ENCODE results near the gene BTBD3. TPM values are rescaled to one million over a fixed set of nuclear protein-coding genes. Genes with fewer than 3 reads are reported as not detected.

The BTBD3 gene
- 29.1 TPM for total RNA-seq
- long read RNA-seq, full-length matches to known transcripts, result 6 of 8 reads
- long read RNA-seq, partial matches to known transcripts, result 0 of 8 reads
- long read RNA-seq, other reads (novel, unspliced or antisense), result 2 of 8 reads

- intact Hi-C loops (cut with DNase I), result no loop called here
- peak; percentile 92 for ATAC-seq
- DNase-seq (ENCODE audit: missing footprints), result peak; percentile 69
These were observed at the start of gene BTBD3 for GRCh38 chr20:11917663-11918062. TSS of gene BTBD3 (plus strand) at chr20:11917893. CDS start at chr20:11918276, 383 bp downstream.

DNA sequence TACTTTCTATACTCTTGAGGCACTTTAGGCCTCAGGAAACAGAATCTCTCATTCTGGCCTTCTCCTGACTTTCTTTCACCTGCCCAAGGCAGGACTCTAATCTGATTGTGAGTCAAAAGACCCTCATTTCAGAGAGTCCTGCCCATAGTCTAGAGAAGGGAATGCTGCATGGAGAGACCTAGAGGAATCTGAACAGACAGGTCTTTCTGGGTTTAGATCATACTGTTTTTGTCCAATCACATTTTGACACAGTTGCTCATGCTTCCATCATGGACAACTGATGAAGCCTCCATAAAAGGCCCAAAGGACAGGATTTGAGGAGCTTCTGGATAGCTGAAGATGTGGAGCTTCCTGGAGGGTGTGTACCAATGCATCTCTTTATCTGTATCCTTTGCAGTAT, 48.1 kb upstream of the BTBD3 start:
- DNase-seq (ENCODE audit: missing footprints) (no peak), ATAC-seq (no peak)
- intact Hi-C loops (cut with DNase I), result no loop called here

DNA sequence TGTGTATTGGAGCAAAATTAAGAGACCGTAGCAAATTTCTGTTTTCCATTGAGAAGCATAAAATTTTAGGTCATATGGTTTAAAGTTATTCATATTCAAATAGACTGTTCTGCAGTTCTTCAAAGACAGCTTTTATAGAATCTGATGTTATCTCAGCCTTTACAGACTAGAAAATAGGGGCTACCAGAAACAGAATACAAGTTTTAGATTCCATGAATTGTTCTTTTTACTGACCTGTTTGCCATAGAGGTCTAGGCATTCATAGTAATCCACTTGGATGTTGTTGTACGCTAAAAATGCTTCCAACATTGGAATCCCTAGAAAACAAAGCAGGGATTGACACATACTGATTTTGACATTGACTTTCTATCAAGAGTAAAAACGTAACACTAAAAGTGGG, 47.3 kb upstream of the BTBD3 start:
- intact Hi-C loops (cut with DNase I), result no loop called here
- DNase-seq (ENCODE audit: missing footprints) (no peak), ATAC-seq (no peak)

GRCh38 chr20:11876555-11876954, 41.1 kb upstream of the BTBD3 start:
- no peak for DNase-seq (ENCODE audit: missing footprints)
- intact Hi-C loops (cut with DNase I), result no loop called here
- no peak for ATAC-seq

- intact Hi-C loops (cut with DNase I), result no loop called here
- ATAC-seq (no peak), DNase-seq (ENCODE audit: missing footprints) (no peak)
These were observed 37.0 kb upstream of the BTBD3 start for GRCh38 chr20:11880680-11881079.

GRCh38 chr20:11881449-11881848, 36.2 kb upstream of the BTBD3 start:
- ATAC-seq (no peak), DNase-seq (ENCODE audit: missing footprints) (no peak)
- intact Hi-C loops (cut with DNase I), result no loop called here

- ATAC-seq, result no peak
- intact Hi-C loops (cut with DNase I), result no loop called here
- no peak for DNase-seq (ENCODE audit: missing footprints)
These were observed 35.0 kb upstream of the BTBD3 start for GRCh38 chr20:11882651-11883050.

GRCh38 chr20:11888648-11889047, 29.0 kb upstream of the BTBD3 start:
- DNase-seq (ENCODE audit: missing footprints) (no peak), ATAC-seq (no peak)
- intact Hi-C loops (cut with DNase I), result no loop called here

GRCh38 chr20:11890331-11891076, 27.2 kb upstream of the BTBD3 start:
- DNase-seq (ENCODE audit: missing footprints) (peak; percentile 93), ATAC-seq (peak; percentile 98)
- intact Hi-C loops (cut with DNase I), result loop anchor here (1.0 to 10.0 kb wide), 2 partner anchors 30 to 284 kb away; no protein-coding TSS in a partner anchor

DNA sequence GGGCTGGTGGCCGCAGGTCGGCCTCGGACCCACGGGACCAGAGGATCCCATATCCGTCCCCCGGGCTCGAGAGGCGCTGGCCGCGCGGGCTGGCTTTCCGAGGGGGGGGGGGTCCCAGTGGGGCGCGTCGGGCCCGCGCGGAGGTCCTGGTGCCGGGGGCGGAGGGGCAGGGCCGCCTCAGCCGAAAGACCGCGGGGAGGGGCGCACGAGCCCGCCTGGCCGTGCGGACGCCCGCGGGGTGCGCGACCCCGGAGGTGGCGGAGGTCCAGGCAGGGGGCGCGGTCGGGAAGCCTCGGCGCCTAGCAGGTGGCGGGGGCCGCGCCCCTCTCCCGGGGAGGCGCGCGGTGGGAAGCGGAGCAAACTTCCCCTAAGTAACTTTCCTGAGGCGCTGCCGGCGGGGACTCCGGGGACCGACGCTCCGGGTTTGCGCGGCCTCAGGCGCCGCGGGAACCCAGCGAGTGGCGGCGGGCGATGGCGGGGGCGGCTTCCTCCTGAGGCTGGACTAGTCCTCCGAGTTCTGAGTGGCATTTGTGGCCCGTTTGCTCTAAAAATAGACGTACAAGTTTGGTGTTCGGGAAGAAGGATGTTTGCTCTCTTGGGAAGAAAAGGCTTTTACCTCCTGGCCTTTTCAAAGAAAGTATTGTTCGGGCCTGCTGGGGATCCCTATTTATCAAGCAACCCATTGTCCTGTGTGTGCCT, 26.5 kb upstream of the BTBD3 start:
- intact Hi-C loops (cut with DNase I), result loop anchor here (1.0 to 10.0 kb wide), 2 partner anchors 29 to 284 kb away; no protein-coding TSS in a partner anchor
- ATAC-seq (peak; percentile 53), DNase-seq (ENCODE audit: missing footprints) (peak; percentile 81)

GRCh38 chr20:11891776-11892545, 25.7 kb upstream of the BTBD3 start:
- DNase-seq (ENCODE audit: missing footprints) (peak; percentile 71), ATAC-seq (peak; percentile 29)
- intact Hi-C loops (cut with DNase I), result loop anchor here (1.0 to 10.0 kb wide), 2 partner anchors 28 to 283 kb away; no protein-coding TSS in a partner anchor

DNA sequence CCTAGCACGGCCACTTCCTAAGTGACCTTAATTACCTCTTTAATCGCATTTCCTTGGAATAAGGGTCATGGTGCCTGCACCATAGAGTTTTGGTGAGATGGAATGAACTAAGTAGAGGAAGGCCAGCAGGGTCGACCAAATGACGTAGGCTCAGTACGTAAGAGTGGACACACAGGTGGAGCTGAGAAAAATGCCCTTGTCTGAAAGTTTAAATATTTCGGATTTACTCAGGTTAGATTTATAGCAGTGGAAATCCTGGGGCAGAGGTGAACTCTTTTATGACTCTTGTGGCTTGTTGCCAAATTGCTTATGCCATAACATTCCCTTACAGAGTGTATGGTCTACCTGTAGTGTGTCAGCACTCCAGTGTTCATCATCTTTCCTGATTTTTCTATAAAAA, 23.6 kb upstream of the BTBD3 start:
- intact Hi-C loops (cut with DNase I), result loop anchor here (10.0 kb wide), 1 partner anchor 281 kb away; no protein-coding TSS in a partner anchor
- ATAC-seq, result no peak
- DNase-seq (ENCODE audit: missing footprints), result no peak

DNA sequence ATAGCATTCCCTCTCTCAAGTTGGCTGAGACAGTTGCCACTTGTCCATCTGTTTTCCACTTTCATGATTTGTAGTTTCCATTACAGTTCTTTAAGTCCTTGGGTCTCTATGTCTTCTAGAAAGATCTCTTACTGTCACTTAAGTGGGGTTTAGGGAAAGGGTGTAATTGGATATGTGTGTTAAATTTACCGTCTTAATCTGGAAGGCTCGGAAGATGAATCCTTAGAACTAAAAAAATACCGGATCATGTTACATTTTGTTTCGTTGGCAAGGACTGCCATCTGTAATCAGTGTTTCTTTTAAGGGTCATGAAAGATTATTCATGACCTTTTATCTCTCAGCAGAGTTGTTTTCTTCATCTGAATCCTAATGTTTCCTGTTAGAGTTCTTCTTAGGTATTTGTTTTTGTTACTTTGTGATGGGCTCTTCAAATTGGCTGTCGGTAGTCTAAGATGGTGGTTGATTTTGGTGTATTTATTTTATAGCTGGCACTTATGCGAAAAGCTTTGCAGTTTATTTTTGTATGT, 21.8 kb upstream of the BTBD3 start:
- intact Hi-C loops (cut with DNase I), result loop anchor here (10.0 kb wide), 1 partner anchor 279 kb away; no protein-coding TSS in a partner anchor
- DNase-seq (ENCODE audit: missing footprints) (no peak), ATAC-seq (no peak)

DNA sequence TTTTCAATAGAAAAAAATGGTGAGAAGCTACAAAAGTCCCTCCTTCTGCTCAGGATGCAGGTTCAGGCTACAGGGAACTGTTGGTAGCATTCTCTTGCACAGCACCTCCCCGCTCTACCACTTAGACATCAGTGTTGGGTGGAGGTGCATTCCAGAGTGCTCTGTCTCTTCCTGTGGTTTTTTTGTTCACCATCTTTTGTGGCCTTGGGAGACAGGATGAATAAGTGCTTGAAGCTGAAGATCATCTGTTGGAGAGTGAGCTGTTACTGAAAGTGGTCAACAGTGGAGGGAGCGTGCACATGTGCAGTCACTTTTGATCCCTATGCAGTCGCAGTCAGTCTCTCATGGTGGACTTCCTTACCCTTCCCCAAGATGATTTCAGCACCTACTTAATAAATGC, 16.6 kb upstream of the BTBD3 start:
- intact Hi-C loops (cut with DNase I), result no loop called here
- ATAC-seq (no peak), DNase-seq (ENCODE audit: missing footprints) (no peak)

GRCh38 chr20:11902285-11902697, 15.4 kb upstream of the BTBD3 start:
- intact Hi-C loops (cut with DNase I), result no loop called here
- ATAC-seq (no peak), DNase-seq (ENCODE audit: missing footprints) (no peak)

DNA sequence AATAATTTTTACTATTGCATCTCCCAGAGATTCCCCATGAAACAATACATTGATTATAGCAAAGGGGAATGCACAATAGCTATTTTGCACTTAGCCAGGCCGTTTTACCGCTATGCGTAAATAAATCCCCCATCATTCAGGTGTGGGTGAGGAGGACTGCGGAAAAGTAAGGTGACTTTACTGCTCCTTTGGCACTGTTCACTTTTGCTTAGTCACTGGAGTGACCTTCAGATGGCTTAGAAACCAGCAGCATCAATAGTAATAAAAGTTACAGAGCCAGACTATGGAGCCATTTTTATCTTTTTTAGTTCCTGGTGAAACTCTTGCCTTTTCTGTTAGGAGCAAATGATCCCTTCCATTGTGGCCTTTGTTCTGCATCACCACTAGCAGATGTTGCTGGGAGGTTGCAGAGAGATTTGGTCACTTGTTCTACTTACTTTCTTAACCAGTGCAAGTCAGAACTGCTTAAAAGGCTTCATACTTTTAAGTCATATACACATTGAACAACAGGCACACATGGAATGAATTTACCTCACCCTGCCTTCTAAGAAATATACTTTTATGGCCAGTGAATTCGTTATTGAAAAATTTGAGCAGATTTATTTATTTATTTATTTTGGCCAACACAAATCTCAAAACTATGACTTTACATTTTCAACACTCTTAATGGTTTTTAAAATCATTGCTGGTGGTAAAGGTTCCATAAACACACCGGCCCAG, 12.1 kb upstream of the BTBD3 start:
- intact Hi-C loops (cut with DNase I), result no loop called here
- ATAC-seq, result no peak

GRCh38 chr20:11906626-11907480, 10.8 kb upstream of the BTBD3 start:
- intact Hi-C loops (cut with DNase I), result no loop called here
- DNase-seq (ENCODE audit: missing footprints) (no peak), ATAC-seq (no peak)

More for the DNA sequence above, 12.1 kb upstream of the BTBD3 start:
- no peak for DNase-seq (ENCODE audit: missing footprints)

Data from Right ventricle myocardium inferior (tissue), 1 donor.